OCI-LY3 (cell line): ENCODE measurements around the gene PCP2.

Experiments used
- H2AFZ ChIP-seq: fragments of 200-600, 300-600 bp; shearing (Covaris generic); 2 replicates; pipeline ENCODE4 v1.6.0; 2014; ENCODE audit warnings: antibody characterized with exemption, low read depth, low read length
- H3K27ac ChIP-seq: fragments of 200-600, 300-600 bp; sonication (generic); 2 replicates; pipeline ENCODE4 v1.5.1; 2014; ENCODE audit warnings: mild to moderate bottlenecking, low read length, moderate library complexity, mixed read lengths
- H3K27me3 ChIP-seq: fragments of 200-600, 300-600 bp; sonication (generic); 2 replicates; pipeline ENCODE4 v1.6.1; 2014; ENCODE audit warnings: low read depth, low read length, mixed read lengths
- H3K36me3 ChIP-seq: fragments of 200-600, 300-600 bp; sonication (generic); replicated peaks from 2 replicates; pipeline ENCODE3; 2014; ENCODE audit warnings: low read depth, low read length, mixed read lengths
- H3K4me1 ChIP-seq: fragments of 300-600, 200-600 bp; sonication (generic); 2 replicates; pipeline ENCODE4 v1.6.1; 2014; ENCODE audit warnings: low read length, mixed read lengths
- H3K4me2 ChIP-seq: fragments of 200-600, 300-600 bp; sonication (generic); 2 replicates; pipeline ENCODE4 v1.6.1; 2014; ENCODE audit warnings: low read length, mixed read lengths
- H3K4me3 ChIP-seq: fragments of 300-600, 200-600 bp; sonication (generic); 2 replicates; pipeline ENCODE4 v1.5.1; 2014; ENCODE audit warnings: antibody characterized with exemption, mild to moderate bottlenecking, low read length, moderate library complexity
- H3K79me2 ChIP-seq: fragments of 300-600, 200-600 bp; shearing (Covaris generic); 2 replicates; pipeline ENCODE4 v1.6.1; 2014; ENCODE audit warnings: mild to moderate bottlenecking, low read length, mixed read lengths
- H3K9ac ChIP-seq: fragments of 300-600, 200-600 bp; shearing (Covaris generic); 2 replicates; pipeline ENCODE4 v1.6.0; 2014; ENCODE audit warnings: mild to moderate bottlenecking, low read length, moderate library complexity
- H3K9me3 ChIP-seq: fragments of 200-600, 300-600 bp; shearing (Covaris generic); 2 replicates; pipeline ENCODE4 v1.6.1; 2014; ENCODE audit warnings: low read length, mixed read lengths; ENCODE audit not compliant: insufficient read depth
- H4K20me1 ChIP-seq: fragments of 200-600, 300-600 bp; sonication (generic); 2 replicates; pipeline ENCODE4 v1.6.1; 2016; ENCODE audit warnings: low read length, mixed read lengths; ENCODE audit not compliant: insufficient read depth
- CTCF ChIP-seq: fragments of 200-600, 300-600 bp; sonication (generic); IDR thresholded peaks from 2 replicates; pipeline ENCODE4 v1.5.1; 2014; ENCODE audit warnings: antibody characterized with exemption, low read length, low read depth
- EZH2phosphoT487 ChIP-seq: fragments of 200-600 bp; shearing (Covaris generic); IDR thresholded peaks from 2 replicates; pipeline ENCODE4 v1.6.1; 2018; ENCODE audit warnings: antibody characterized with exemption, mixed run types, low read depth

The PCP2 gene

GRCh38 chr19:7658219-7658686 is 24.7 kb upstream of the PCP2 start:
- peak overlapping the region; percentile 41 for H3K4me2 ChIP-seq

GRCh38 chr19:7657131-7657751 is 23.7 kb upstream of the PCP2 start:
- Histone ChIP-seq H3K27ac (no peak overlapping the region), H3K9me3 (no peaks in the 10 kb centered on the region), H3K36me3 (no peaks in the 10 kb centered on the region), H4K20me1 (no peaks in the 10 kb centered on the region), H3K9ac (no peak overlapping the region), H3K27me3 (peaks cover 7% of the 10 kb centered on the region), H3K79me2 (no peaks in the 10 kb centered on the region), H3K4me1 (peaks cover 2% of the 10 kb centered on the region; the same call in 1 of the 2 replicates), H3K4me3 (no peak overlapping the region), H3K4me2 (no peak overlapping the region), H2AFZ (no peak overlapping the region)
- TF ChIP-seq CTCF = no peak

More at GRCh38 chr19:7658219-7658686, 24.7 kb upstream of the PCP2 start:
- no peak overlapping the region for H3K27ac ChIP-seq
- H2AFZ ChIP-seq = peak overlapping the region; percentile 27; the same call in 1 of the 2 replicates
- H3K27me3 ChIP-seq = peaks cover 7% of the 10 kb centered on the region
- H4K20me1 ChIP-seq = no peaks in the 10 kb centered on the region
- no peak overlapping the region for H3K9ac ChIP-seq
- H3K79me2 ChIP-seq = no peaks in the 10 kb centered on the region
- TF ChIP-seq EZH2phosphoT487 (no peak), CTCF (no peak)
- peak overlapping the region; percentile 36 for H3K4me3 ChIP-seq
- H3K4me1 ChIP-seq = no peaks in the 10 kb centered on the region; the same call in 1 of the 2 replicates
- H3K9me3 ChIP-seq = no peaks in the 10 kb centered on the region
- no peaks in the 10 kb centered on the region for H3K36me3 ChIP-seq

- no peak overlapping the region for H3K9ac ChIP-seq
- H4K20me1 ChIP-seq = no peaks in the 10 kb centered on the region
- no peaks in the 10 kb centered on the region for H3K79me2 ChIP-seq
- H3K4me2 ChIP-seq = no peak overlapping the region
- H3K4me1 ChIP-seq = peaks cover 2% of the 10 kb centered on the region; the same call in 1 of the 2 replicates
- H2AFZ ChIP-seq = no peak overlapping the region
- H3K36me3 ChIP-seq = no peaks in the 10 kb centered on the region
- TF ChIP-seq EZH2phosphoT487 (no peak), CTCF (no peak)
- H3K9me3 ChIP-seq = no peaks in the 10 kb centered on the region
- H3K27ac ChIP-seq = no peak overlapping the region
- H3K4me3 ChIP-seq = no peak overlapping the region
- peaks cover 10% of the 10 kb centered on the region for H3K27me3 ChIP-seq
Measured at GRCh38 chr19:7655581-7655980, 22.1 kb upstream of the PCP2 start.

- Histone ChIP-seq H3K4me1 (peaks cover 2% of the 10 kb centered on the region; the same call in 1 of the 2 replicates), H3K9ac (no peak overlapping the region), H2AFZ (no peak overlapping the region), H3K9me3 (no peaks in the 10 kb centered on the region), H3K36me3 (no peaks in the 10 kb centered on the region), H3K27me3 (peaks cover 10% of the 10 kb centered on the region), H3K27ac (no peak overlapping the region), H3K4me3 (no peak overlapping the region), H3K79me2 (no peaks in the 10 kb centered on the region), H4K20me1 (no peaks in the 10 kb centered on the region), H3K4me2 (no peak overlapping the region)
- TF ChIP-seq CTCF (no peak), EZH2phosphoT487 (no peak)
Measured at GRCh38 chr19:7654401-7654800, 20.9 kb upstream of the PCP2 start.
